ENCODE results near the gene VAX1.

VAX1 gene

GRCh38 chr10:117163954-117164548 lies 26.0 kb upstream of the VAX1 start:
- DNase-seq = no peak

GRCh38 chr10:117163061-117163953 lies 25.2 kb upstream of the VAX1 start:
- no peak for DNase-seq

GRCh38 chr10:117162093-117163060 lies 24.3 kb upstream of the VAX1 start:
- no peak for DNase-seq

GRCh38 chr10:117161386-117162033 lies 23.4 kb upstream of the VAX1 start:
- DNase-seq = no peak

GRCh38 chr10:117160567-117160966 lies 22.5 kb upstream of the VAX1 start:
- DNase-seq = no peak

- DNase-seq = no peak
These were observed 21.3 kb upstream of the VAX1 start for GRCh38 chr10:117159390-117159789.

- no peak for DNase-seq
These were observed 20.2 kb upstream of the VAX1 start for GRCh38 chr10:117158297-117158696.

GRCh38 chr10:117152668-117153067 lies 14.6 kb upstream of the VAX1 start:
- DNase-seq = no peak

- no peak for DNase-seq
These were observed 10.2 kb upstream of the VAX1 start for GRCh38 chr10:117148284-117148683.

- no peak for DNase-seq
These were observed 6.9 kb upstream of the VAX1 start for GRCh38 chr10:117145019-117145418.

- no peak for DNase-seq
These were observed 5.2 kb upstream of the VAX1 start for GRCh38 chr10:117143103-117143823.

GRCh38 chr10:117140525-117140902 lies 2.4 kb upstream of the VAX1 start:
- DNase-seq = no peak

- DNase-seq = no peak
These were observed 1.8 kb upstream of the VAX1 start for GRCh38 chr10:117139581-117140524.

- DNase-seq = no peak
These were observed 939 bp upstream of the VAX1 start for GRCh38 chr10:117138838-117139580.

- DNase-seq = no peak
These were observed 799 bp downstream of the VAX1 start for GRCh38 chr10:117137031-117137910.

GRCh38 chr10:117136391-117136975 lies 1.6 kb downstream of the VAX1 start:
- DNase-seq = no peak

- no peak for DNase-seq
These were observed 2.5 kb downstream of the VAX1 start for GRCh38 chr10:117135480-117136140.

- no peak for DNase-seq
These were observed 3.1 kb downstream of the VAX1 start for GRCh38 chr10:117135026-117135372.

All from activated CD4-positive, alpha-beta T cell treated with anti-CD3 and anti-CD28 coated beads for 4 hours (primary cell).